K562 (cell line): ENCODE measurements around the gene TLL1. TPM values are rescaled to one million over a fixed set of nuclear protein-coding genes. Genes with fewer than 3 reads are reported as not detected.

Source experiments
- ATAC-seq: fragments of 200-7000 bp; cut with Tn5 transposase; 3 replicates; pipeline ENCODE4 v1.9.1; 2020; ENCODE audit warnings: moderate library complexity
- BruUV-seq: library from RNA; stranded (reverse); fragments of 400-500 nt; replicated peaks from 2 replicates; lab custom pipeline; 2021; lab: Mats Ljungman, UMichigan
- CTCF ChIA-PET: fragments of 300-600 bp; formaldehyde crosslinking; extraction: SDS; loops from one replicate; lab custom pipeline; 2021; ENCODE audit warnings: low intra/inter-chr PET ratio; lab: Yijun Ruan, JAX
- POLR2A ChIA-PET: fragments of 300-600, 350-650 bp; sonication (Branson Sonifier 250); formaldehyde crosslinking; extraction: SDS; loops from one replicate; lab custom pipeline; 2021; ENCODE audit warnings: antibody characterized with exemption, inconsistent platforms; lab: Yijun Ruan, JAX
- DNase-seq, 4 experiments: peaks; one replicate each; pipeline versions ENCODE4 v3.0.0 to v3.0.0-alpha.2; 2011 to 2018; ENCODE audit warnings: low spot score in 3 of 4, mixed read lengths in 3 of 4; ENCODE audit errors: extremely low read depth in 1 of 4
- FAIRE-seq: peaks from 2 replicates; lab custom pipeline; 2011; peaks lifted over from hg19 to GRCh38; lab: Jason Lieb, UNC
- H2AFZ ChIP-seq: 2 replicates; pipeline ENCODE4 v1.6.0; 2011; ENCODE audit warnings: low read depth, low read length, control low read depth, inconsistent platforms
- H3K27ac ChIP-seq: fragments of 200-600 bp; 3 replicates; pipeline ENCODE4 v1.8.0; 2011; ENCODE audit warnings: low read depth, mild to moderate bottlenecking, control low read depth, inconsistent platforms, low read length, moderate library complexity, mixed read lengths; ENCODE audit errors: extremely low read depth
- H3K27me3 ChIP-seq, 2 experiments: fragments of 300-600 bp in 1 of 2; 2 replicates in 1 of 2; 3 replicates in 1 of 2; pipeline versions ENCODE4 v1.6.0 to v1.8.0; 2011; ENCODE audit warnings: inconsistent platforms in 2 of 2, low read length in 2 of 2, mild to moderate bottlenecking in 1 of 2, mixed read lengths in 1 of 2, moderate library complexity in 1 of 2; ENCODE audit not compliant: control insufficient read depth in 2 of 2, insufficient read depth in 2 of 2
- H3K36me3 ChIP-seq: fragments of 300-600 bp; 3 replicates; pipeline ENCODE4 v1.8.0; 2011; ENCODE audit warnings: mild to moderate bottlenecking, low read length, inconsistent platforms; ENCODE audit not compliant: control insufficient read depth, insufficient read depth
- H3K4me1 ChIP-seq, 2 experiments: fragments of 200-600 bp in 1 of 2; replicated peaks in 1 of 2; 2 replicates in 1 of 2; 3 replicates in 1 of 2; pipeline versions ENCODE4 v1.5.1 to v1.8.0; 2011; ENCODE audit warnings: inconsistent platforms in 2 of 2, low read length in 2 of 2, mild to moderate bottlenecking in 1 of 2, mixed read lengths in 1 of 2, moderate library complexity in 1 of 2; ENCODE audit not compliant: control insufficient read depth in 2 of 2, insufficient read depth in 2 of 2
- H3K4me2 ChIP-seq: 2 replicates; pipeline ENCODE4 v1.6.1; 2011; ENCODE audit warnings: low read length, control low read depth, inconsistent platforms, mixed read lengths; ENCODE audit not compliant: insufficient read depth
- H3K4me3 ChIP-seq: fragments of 200-600 bp; sonication (generic), shearing (Covaris generic); 2 replicates; pipeline ENCODE4 v1.5.1; 2016; ENCODE audit warnings: control low read depth, inconsistent platforms
- H3K79me2 ChIP-seq: fragments of 200-600 bp; 3 replicates; pipeline ENCODE4 v1.8.0; 2011; ENCODE audit warnings: low read length, inconsistent platforms; ENCODE audit not compliant: control insufficient read depth, insufficient read depth
- H3K9ac ChIP-seq, 2 experiments: 2 replicates each; pipeline versions ENCODE4 v1.6.0 to v1.6.1; 2011; ENCODE audit warnings: low read depth in 2 of 2, low read length in 2 of 2, control low read depth in 1 of 2, inconsistent platforms in 1 of 2, mild to moderate bottlenecking in 1 of 2, mixed read lengths in 1 of 2; ENCODE audit not compliant: insufficient read depth in 1 of 2
- H3K9me1 ChIP-seq: one replicate; pipeline ENCODE4 v1.6.0; 2011; ENCODE audit warnings: inconsistent platforms, mild to moderate bottlenecking, low read length, moderate library complexity; ENCODE audit not compliant: control insufficient read depth, insufficient read depth
- H3K9me3 ChIP-seq: replicated peaks from 2 replicates; pipeline ENCODE4 v1.5.1; 2011; ENCODE audit warnings: low read depth, low read length, inconsistent platforms; ENCODE audit not compliant: control insufficient read depth, insufficient read depth
- H4K20me1 ChIP-seq: replicated peaks from 2 replicates; pipeline ENCODE4 v1.6.1; 2011; ENCODE audit warnings: low read length, inconsistent platforms, mixed read lengths; ENCODE audit not compliant: control insufficient read depth, insufficient read depth
- ARID1B ChIP-seq: fragments of 450-650 bp; IDR thresholded peaks from 2 replicates; pipeline ENCODE4 v1.6.1; 2016; ENCODE audit warnings: antibody characterized with exemption, mild to moderate bottlenecking, inconsistent platforms
- DDX20 ChIP-seq: fragments of 450-650 bp; IDR thresholded peaks from 2 replicates; pipeline ENCODE4 v1.6.1; 2016; ENCODE audit warnings: missing genetic modification characterization, low read depth, mild to moderate bottlenecking, missing compliant biosample characterization, moderate library complexity
- GATAD2A ChIP-seq: fragments of 450-650 bp; IDR thresholded peaks from 2 replicates; pipeline ENCODE4 v1.6.1; 2017
- HLTF ChIP-seq: fragments of 450-650 bp; IDR thresholded peaks from 2 replicates; pipeline ENCODE4 v1.6.1; 2016
- KLF13 ChIP-seq: fragments of 450-650 bp; IDR thresholded peaks from 2 replicates; pipeline ENCODE4 v1.6.1; 2016; ENCODE audit warnings: missing genetic modification characterization, low read depth, mild to moderate bottlenecking, missing compliant biosample characterization, moderate library complexity, borderline replicate concordance
- LCOR ChIP-seq: sonication (generic); formaldehyde crosslinking; IDR thresholded peaks from 2 replicates; pipeline ENCODE4 v1.8.0; 2022; ENCODE audit warnings: mild to moderate bottlenecking, missing genetic modification reagents
- NCOR1 ChIP-seq: fragments of 450-650 bp; IDR thresholded peaks from 2 replicates; pipeline ENCODE4 v1.6.1; 2016; ENCODE audit warnings: mild to moderate bottlenecking, moderate library complexity
- NFE2 ChIP-seq: IDR thresholded peaks from 2 replicates; pipeline ENCODE4 v1.6.1; 2014; ENCODE audit warnings: antibody characterized with exemption, low read depth
- SAFB ChIP-seq: fragments of 200-400 bp; formaldehyde crosslinking; IDR thresholded peaks from 2 replicates; pipeline ENCODE4 v1.6.1; 2017; ENCODE audit warnings: low read depth, low read length, borderline replicate concordance
- SETDB1 ChIP-seq: IDR thresholded peaks from one replicate; pipeline ENCODE4 v1.6.1; 2012; ENCODE audit warnings: low read length, control low read depth, inconsistent platforms
- SNIP1 ChIP-seq: fragments of 450-650 bp; IDR thresholded peaks from 2 replicates; pipeline ENCODE4 v1.7.1; 2017; ENCODE audit warnings: low read depth, mild to moderate bottlenecking
- SRF ChIP-seq, 2 experiments: fragments of 250-450, 450-650 bp in 1 of 2; sonication (Bioruptor Pico) in 1 of 2; sonication (generic) in 1 of 2; formaldehyde crosslinking; IDR thresholded peaks; 2 replicates each; pipeline versions ENCODE4 v1.5.0 to v1.5.1; 2020 to 2022; ENCODE audit warnings: mild to moderate bottlenecking in 1 of 2, missing genetic modification reagents in 1 of 2
- TEAD1 ChIP-seq, 2 experiments: fragments of 450-650 bp in 1 of 2; sonication (generic) in 1 of 2; formaldehyde crosslinking; IDR thresholded peaks; 2 replicates each; pipeline versions ENCODE4 v1.4.0 to v1.8.0; 2020 to 2022; ENCODE audit warnings: mild to moderate bottlenecking in 2 of 2, missing genetic modification reagents in 1 of 2
- XRCC3 ChIP-seq: fragments of 450-650 bp; IDR thresholded peaks from 2 replicates; pipeline ENCODE4 v1.6.1; 2017; ENCODE audit warnings: mild to moderate bottlenecking, moderate library complexity
- XRCC5 ChIP-seq: fragments of 200-400 bp; formaldehyde crosslinking; IDR thresholded peaks from 2 replicates; pipeline ENCODE4 v1.6.1; 2017; ENCODE audit warnings: low read depth, mild to moderate bottlenecking, low read length
- ZC3H8 ChIP-seq: fragments of 450-650 bp; IDR thresholded peaks from 2 replicates; pipeline ENCODE4 v1.6.1; 2017
- ZFPM2 ChIP-seq: fragments of 250-450 bp; sonication (Bioruptor Pico); IDR thresholded peaks from 2 replicates; pipeline ENCODE4 v1.5.1; 2022; ENCODE audit warnings: mild to moderate bottlenecking
- ZZZ3 ChIP-seq: fragments of 450-650 bp; IDR thresholded peaks from 2 replicates; pipeline ENCODE4 v1.6.1; 2016; ENCODE audit warnings: antibody characterized with exemption, mild to moderate bottlenecking, moderate library complexity
- in situ Hi-C: fragments of 300-500 bp; cut with MboI; formaldehyde crosslinking; loops from 4 replicates; pipeline ENCODE4 v1.15.0; 2018; ENCODE audit warnings: inconsistent platforms, mixed read lengths
- intact Hi-C: fragments of 100-400 bp; cut with micrococcal nuclease; formaldehyde crosslinking; loops from 2 replicates; pipeline ENCODE4 v1.14.2; 2022
- polyA plus RNA-seq, 8 experiments: library from polyadenylated mRNA; depleted of rRNA in 4 of 8; stranded (reverse) in 5 of 8; unstranded in 3 of 8; fragments of >200 nt; fragmentation: Nextera tagmentation in 2 of 8; fragmentation: Illumina TruSeq in 1 of 8; extraction: Ambion mirVana in 2 of 8; extraction: Trizol in 1 of 8; gene quantifications; 2 replicates each; pipeline versions ENCODE4 v1.2.1 to v1.2.3, GENCODE V29; 2011 to 2014; ENCODE audit warnings: inconsistent platforms in 1 of 8, missing spikeins in 1 of 8
- total RNA-seq, 7 experiments: library from RNA; depleted of rRNA in 6 of 7; stranded (reverse); fragments of >200 nt in 6 of 7; fragmentation: Illumina TruSeq in 2 of 7; extraction: Trizol in 2 of 7; gene quantifications; 2 replicates each; pipeline versions ENCODE4 v1.2.1 to v1.2.3, GENCODE V29; 2011 to 2021; ENCODE audit warnings: low replicate concordance in 1 of 7
- TF ChIP-seq, protein P1 (sequence below): sonication (generic); formaldehyde crosslinking; IDR thresholded peaks from 2 replicates; pipeline ENCODE4 v1.8.0; 2023; ENCODE audit warnings: mild to moderate bottlenecking, missing genetic modification reagents

The TLL1 gene
- total and polyA plus RNA-seq, 9 of the 15 experiments (the other 6 are each of a cell fraction or from before 2014, with no cell fraction given): not detected

GRCh38 chr4:165839615-165840333, 33.3 kb upstream of the TLL1 start (continued):
- TF ChIP-seq SRF (CRISPR knock-in tag; IDR thresholded peaks at IDR 0.05) (no peak), TEAD1 (CRISPR knock-in tag; IDR thresholded peaks at IDR 0.05) (no peak)

GRCh38 chr4:165842684-165843083, 30.4 kb upstream of the TLL1 start:
- ChIA-PET CTCF (no interaction called here), POLR2A (no interaction called here)
- Histone ChIP-seq H3K9me3 (no peaks in the 10 kb centered on the region), H3K4me3 (no peak overlapping the region), H3K9me1 (no peaks in the 10 kb centered on the region), H3K27ac (no peak overlapping the region), H4K20me1 (no peaks in the 10 kb centered on the region), H3K27me3 (no peaks in the 10 kb centered on the region), H2AFZ (no peak overlapping the region), H3K36me3 (no peaks in the 10 kb centered on the region), H3K9ac (no peak overlapping the region), H3K4me2 (no peak overlapping the region), H3K4me1 (no peaks in the 10 kb centered on the region), H3K79me2 (no peaks in the 10 kb centered on the region)
- intact Hi-C loops: no loop called here
- ATAC-seq (no peak), FAIRE-seq (no peak), DNase-seq (no peak)
- in situ Hi-C loops: no loop called here
- no TSS peak for BruUV-seq
- TF ChIP-seq NFE2 (no peak), HLTF (no peak), SETDB1 (no peak), XRCC5 (no peak), DDX20 (tag) (no peak), KLF13 (tag) (no peak), ZZZ3 (no peak), XRCC3 (no peak), ARID1B (no peak), SNIP1 (no peak), ZFPM2 (CRISPR knock-in tag) (no peak), SAFB (no peak), LCOR (CRISPR knock-in tag) (no peak), NCOR1 (no peak), GATAD2A (no peak), ZC3H8 (no peak)
- TF ChIP-seq, protein P1, sequence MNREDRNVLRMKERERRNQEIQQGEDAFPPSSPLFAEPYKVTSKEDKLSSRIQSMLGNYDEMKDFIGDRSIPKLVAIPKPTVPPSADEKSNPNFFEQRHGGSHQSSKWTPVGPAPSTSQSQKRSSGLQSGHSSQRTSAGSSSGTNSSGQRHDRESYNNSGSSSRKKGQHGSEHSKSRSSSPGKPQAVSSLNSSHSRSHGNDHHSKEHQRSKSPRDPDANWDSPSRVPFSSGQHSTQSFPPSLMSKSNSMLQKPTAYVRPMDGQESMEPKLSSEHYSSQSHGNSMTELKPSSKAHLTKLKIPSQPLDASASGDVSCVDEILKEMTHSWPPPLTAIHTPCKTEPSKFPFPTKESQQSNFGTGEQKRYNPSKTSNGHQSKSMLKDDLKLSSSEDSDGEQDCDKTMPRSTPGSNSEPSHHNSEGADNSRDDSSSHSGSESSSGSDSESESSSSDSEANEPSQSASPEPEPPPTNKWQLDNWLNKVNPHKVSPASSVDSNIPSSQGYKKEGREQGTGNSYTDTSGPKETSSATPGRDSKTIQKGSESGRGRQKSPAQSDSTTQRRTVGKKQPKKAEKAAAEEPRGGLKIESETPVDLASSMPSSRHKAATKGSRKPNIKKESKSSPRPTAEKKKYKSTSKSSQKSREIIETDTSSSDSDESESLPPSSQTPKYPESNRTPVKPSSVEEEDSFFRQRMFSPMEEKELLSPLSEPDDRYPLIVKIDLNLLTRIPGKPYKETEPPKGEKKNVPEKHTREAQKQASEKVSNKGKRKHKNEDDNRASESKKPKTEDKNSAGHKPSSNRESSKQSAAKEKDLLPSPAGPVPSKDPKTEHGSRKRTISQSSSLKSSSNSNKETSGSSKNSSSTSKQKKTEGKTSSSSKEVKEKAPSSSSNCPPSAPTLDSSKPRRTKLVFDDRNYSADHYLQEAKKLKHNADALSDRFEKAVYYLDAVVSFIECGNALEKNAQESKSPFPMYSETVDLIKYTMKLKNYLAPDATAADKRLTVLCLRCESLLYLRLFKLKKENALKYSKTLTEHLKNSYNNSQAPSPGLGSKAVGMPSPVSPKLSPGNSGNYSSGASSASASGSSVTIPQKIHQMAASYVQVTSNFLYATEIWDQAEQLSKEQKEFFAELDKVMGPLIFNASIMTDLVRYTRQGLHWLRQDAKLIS (CRISPR knock-in tag): no peak
